Amniotic epithelial cell (primary cell): Measurements from ENCODE around the gene ZDHHC11B.
A peak's percentile ranks its signal among the peaks of the same experiment; 100 is the strongest.
"Not testable (repeated sequence)": the region's sequence is repeated elsewhere in the genome, so short reads cannot be mapped to it uniquely, and the experiment has no call there.

Experiments
- DNase-seq: peaks from one replicate; pipeline ENCODE4 v3.0.0-alpha.2; 2010; ENCODE audit warnings: low read depth

Gene ZDHHC11B

DNA sequence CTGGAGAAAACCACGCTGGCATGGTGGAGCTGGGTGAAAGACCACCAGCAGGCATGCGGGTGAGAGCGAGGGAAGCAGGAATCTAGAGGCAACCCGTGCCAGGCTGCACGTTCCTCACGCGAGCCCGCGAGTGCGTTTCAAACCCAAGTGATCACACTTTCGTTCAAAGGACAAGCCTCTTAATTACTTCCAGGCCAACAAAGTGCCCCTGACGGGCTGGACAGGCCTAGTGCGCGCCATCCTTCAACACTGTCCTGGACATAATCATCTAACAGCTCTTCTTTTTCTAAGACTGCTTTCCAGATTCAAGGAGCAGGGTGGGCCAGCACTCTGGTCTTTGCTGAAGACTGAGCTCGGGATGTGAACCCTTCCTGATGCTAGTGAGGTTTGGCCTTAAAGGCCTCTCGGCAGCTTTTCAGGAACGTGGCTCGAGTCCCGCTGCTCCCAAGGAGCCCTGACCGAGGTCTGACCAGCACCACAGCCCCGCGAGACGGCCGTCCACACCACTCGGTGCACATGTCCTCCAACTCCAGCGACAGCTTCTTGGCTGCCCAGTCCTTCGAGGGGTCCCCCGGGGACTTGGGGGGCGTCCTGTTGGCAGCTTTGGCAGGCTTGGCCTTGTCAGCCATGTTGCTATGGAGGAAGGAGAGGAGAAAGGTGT is 14.9 kb downstream of the ZDHHC11B start:
- DNase-seq: not testable (repeated sequence)

DNA sequence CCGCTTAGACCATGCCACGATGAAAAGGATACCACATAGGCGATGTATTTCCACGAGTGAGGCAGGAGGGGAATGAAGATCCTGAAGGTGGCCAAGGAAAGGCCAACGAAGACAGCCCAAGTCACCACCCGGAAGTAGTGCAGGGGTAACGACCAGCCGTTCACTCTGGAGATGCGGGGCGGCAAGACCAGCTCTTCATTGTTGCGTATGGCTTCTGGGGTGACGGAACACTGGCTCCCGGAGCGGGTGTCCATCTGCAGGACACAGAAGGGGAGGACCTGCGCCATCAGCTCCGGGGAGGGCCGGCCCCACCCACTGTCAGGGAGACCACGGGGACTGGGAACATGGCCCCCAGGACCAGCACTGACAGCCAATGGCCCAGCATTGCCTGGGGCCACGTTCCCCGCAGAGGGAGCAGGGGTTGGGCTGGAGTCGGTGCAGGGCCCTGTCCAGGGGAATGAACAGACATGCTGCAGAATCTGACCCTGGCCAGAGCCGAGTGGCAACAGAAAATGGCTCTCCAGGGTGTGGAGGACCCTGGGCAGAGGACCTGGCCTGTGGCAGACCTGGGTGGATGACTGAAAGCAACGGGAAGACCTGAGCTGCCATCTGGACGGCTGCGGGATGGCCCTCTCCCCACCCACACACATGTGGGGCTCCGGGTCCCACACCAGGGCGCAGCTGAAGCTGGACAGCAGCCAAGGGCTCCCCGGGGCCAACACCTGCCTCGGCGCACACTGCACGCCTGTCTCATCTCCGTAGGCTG is 17.7 kb downstream of the ZDHHC11B start:
- no peak for DNase-seq

DNA sequence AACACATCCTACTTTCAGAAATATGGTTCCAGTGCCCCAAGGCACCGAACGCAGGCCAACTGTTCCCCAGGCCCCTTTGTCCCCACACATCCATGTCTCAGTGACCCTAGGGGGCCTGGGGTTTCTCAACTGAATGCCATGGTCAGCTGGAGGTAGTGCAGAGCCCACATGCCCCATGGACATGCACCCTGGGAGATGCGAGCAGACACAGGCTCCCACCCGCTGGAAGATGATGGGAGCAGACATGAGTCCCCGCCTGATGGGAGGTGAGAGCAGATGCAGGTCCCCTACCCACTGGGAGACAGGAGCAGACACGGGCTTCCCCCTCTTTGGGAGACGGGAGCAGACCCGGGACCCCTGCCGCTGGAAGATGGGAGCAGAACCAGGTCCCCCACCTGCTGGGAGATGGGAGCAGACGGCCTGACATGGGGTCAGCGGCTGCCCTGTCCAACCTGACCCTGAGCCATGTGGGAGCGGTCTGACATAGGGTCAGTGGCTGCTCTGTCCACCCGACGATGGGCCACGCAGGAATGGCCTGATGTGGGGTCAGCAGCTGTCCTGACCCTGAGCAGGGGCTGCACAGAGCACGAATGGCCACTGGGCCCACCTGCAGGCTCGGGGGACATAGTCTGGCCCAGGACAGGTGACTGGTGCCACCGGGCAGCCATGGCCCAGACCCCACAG is 18.4 kb downstream of the ZDHHC11B start:
- DNase-seq: no peak

DNA sequence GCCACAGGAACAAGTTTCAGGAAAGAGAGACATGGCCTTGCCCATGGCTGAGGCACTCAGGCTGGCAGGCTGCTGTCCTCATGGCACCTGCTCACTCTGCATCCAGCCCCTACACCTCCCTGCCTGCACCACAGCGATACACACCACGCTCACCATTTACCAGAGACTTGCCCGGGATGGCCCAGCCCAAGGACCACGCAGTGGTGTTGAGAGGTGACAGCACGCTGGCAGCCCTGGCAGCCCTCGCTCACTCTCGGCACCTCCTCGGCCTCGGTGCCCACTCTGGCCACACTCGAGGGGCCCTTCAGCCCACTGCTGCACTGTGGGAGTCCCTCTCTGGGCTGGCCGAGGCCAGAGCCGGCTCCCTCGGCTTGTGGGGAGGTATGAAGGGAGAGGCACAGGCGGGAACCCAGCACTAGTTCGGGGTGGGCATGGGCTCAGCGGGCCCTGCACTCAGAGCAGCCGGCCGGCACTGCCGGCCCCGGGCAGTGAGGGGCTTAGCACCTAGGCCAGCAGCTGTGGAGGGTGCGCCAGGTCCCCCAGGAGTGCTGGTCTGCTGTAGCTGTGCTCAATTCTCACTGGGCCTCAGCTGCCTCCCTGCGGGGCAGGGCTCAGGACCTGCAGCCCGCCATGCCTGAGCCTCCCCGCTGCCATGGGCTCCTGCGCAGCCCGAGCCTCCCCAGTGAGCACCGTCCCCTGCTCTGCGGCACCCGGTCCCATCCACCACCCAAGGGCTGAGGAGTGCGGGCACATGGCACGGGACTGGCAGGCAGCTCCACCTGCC is 20.3 kb downstream of the ZDHHC11B start:
- no peak for DNase-seq

DNA sequence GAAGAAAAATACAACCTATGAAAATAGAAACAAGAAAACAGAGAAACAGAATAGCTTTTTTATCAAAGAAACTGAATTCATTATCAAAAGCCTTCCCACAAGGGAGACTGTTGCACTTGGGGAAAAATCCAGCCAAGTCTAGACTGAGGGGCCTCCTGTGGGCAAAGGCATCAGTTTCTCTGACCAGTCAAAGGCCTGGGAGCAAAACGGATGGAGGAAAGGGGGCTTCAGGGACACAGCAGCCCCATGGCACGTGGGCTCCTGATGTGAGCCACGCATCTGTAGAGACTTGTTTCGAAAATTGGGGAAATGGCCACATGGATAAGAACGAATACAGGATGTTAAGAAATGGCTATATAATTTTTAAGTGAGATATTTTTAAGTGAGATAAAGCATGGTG is 21.1 kb downstream of the ZDHHC11B start:
- DNase-seq: no peak

DNA sequence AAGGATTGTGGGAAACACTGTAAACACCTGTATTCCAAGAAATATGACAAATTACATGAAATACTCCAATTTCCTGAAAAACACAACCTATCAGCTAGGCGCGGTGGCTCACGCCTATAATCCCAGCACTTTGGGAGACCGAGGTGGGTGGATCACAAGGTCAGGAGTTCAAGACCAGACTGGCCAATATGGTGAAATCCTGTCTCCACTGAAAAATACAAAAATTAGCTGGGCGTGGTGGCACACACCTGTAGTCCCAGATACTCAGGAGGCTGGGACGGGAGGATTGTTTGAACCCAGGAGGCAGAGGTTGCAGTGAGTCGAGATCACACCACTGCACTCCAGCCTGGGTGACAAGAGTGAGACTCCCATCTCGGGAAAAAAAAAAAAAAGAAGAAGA is 21.5 kb downstream of the ZDHHC11B start:
- not testable (repeated sequence) for DNase-seq

DNA sequence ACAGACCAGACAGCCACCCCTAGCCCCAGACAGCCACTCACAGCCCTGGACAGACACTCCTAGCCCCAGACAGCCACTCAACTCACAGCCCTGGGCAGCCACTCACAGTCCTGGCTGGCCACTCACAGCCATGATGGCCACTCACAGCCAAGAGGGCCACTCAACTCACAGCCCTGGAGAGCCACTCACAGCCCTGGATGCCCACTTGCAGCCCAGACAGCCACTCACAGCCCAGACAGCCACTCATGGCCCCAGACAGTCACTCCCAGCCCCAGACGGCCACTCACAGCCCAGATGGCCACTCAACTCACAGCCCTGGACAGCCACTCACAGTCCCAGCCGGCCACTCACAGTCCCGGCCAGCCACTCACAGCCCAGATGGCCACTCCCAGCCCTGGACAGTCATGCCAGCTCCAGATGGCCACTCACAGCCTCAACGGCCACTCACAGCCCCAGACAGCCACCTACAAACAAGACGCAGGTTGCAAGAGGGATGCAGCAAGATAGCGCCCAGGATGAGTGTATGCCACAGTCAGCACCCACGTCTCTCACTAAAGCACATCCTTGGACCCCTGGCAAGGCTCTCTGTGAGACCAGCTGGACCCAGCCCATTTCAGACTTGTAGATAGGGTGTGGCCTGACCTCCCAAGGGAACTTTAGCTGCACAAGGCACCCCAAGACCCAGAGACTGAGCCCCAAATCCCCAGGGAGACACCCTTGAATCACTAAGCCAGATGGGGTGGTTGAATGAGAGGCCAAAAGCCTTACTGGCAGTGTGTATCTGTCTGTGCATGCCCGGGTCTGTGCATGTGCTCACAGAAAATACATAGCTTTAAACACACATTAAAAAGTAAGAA is 22.4 kb downstream of the ZDHHC11B start:
- no peak for DNase-seq

DNA sequence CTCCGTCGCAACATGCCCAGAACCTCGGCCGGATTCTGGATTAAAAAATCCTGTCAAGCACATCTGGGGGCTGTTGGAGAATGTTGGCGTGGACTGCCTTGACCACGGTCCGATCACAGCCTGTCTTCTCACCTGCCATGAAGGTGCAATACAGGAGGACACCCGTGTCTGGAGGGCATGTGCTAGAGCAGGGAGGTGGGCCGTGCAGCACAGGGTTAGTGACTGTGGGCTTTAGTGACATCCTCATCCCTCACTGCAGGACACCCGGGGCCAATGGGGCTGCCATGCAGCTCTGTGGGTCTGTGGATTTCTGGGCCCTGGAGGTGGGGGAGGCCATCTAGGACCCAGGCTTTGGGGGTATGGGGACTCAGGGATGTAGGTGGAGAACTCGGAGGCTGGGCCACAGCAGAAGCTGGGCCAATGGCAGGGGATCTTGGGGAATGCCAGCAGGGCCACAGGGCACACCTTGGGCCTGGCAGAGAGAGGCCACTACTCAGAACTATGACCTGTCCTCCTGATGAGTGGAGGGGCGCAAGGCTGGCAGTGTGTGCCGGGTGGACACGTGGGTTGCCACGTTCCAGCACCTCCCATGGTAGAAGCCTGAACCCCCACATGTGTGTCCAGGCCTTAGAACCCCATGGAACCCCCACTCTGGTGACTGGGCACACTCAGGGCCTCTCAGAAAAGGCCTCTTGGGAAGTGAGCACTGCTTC is 23.3 kb downstream of the ZDHHC11B start:
- no peak for DNase-seq

DNA sequence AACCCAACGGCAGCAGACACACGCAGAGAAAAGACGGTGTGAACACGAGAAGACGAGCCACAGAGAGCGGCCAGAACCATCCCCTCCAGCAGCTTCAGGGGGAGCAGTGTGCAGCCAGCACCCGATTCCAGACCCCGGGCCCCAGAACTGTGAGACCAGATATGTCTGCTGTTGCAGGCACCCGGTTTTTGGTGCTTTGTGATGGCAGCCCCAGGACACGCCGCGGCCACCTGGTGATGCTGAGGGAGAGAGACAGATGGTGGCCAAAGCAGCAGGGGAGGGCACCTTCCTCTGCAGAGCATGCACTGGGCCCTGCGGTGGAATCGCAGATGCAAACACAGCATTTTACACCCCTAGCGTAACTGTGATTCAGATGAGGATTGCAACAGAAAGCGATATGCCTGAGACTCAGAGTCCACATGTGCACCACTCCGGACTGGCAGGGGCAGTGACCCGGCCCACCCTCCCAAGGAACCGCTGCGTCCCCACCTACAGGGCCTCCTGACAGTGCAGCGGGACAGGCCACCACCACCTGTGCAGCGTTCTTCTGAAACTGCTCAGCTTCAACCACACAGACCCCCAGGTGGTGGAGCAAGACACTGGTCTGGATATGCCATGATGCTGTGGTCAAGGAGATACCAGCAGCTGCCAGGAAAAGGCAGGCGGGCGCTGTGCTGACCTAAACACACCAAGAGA is 24.0 kb downstream of the ZDHHC11B start:
- DNase-seq: no peak

DNA sequence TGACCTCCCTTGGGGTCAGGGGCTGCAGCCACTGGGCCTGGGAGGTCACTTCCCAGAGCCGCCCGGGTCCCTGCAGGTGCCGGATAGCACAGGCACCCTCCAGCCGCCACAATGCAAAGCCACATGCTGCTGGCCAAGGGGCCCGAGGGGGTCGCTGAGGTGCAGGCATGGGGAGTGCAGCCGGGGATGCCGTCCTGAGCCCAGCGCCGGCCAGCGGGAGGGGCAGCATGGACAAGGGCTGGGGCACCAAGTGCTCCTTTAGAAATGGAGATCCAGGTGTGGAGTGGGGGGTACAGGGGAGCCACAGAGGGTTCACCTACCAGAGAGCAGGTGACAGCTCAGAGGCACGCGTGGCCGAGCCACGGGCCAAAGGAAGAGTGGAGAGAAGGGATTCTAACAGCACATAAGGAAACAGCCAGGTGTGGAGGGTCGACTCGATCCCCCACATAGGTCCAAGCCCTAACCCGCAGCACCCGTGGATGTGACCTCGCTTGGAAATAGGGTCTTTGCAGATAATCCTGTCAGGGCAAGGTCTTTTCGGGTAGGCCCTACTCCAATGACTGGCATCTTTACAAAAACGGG is 24.7 kb downstream of the ZDHHC11B start:
- DNase-seq: no peak

DNA sequence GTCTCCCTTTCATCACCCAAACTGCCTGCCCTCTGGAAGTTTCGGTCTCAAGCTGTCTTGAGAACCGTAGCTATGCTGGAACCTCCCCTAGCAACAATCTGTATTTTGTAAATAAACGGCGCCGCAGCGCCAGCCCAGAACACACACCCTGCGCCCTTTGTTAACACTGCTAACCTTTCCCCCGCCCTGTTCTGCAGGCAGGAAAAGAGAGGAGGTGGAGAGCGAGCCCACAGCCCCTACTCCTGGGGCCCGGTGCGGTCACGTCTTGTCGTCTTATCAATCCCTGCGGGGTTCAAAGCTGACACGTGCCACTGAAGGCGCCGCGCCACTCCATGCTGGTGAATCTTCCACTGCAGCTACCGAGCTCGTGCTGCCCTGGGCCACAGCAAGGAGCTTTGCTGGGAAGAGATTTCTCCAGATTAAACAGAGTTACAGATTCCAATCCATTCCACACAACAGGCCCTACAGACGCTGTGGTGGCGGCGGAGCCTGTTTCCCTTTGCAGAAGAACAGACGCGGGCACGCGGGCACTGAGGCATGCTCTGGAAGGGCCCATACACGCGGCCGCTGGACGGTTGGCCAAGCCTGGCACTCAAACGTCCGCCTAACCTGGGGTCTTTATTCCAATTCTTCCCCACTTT is 25.3 kb downstream of the ZDHHC11B start:
- peak; percentile 45 for DNase-seq

DNA sequence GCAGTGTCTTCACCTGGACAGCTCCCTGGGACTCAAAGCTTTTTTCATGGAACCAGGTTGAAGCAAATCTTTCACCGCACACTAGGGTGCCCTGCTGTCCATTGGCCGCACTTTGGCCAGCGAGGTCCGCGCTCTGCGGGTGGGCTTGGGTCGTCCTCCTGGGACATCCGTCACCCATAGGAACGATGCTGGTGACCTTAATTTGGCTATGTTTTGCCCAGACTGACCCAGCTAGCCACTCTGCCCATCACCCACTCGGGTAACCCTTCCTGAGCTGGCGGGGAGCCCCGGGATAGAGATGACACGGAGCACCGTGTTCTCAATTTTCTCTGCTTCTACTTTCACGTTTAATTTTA is 25.9 kb downstream of the ZDHHC11B start:
- no peak for DNase-seq

DNA sequence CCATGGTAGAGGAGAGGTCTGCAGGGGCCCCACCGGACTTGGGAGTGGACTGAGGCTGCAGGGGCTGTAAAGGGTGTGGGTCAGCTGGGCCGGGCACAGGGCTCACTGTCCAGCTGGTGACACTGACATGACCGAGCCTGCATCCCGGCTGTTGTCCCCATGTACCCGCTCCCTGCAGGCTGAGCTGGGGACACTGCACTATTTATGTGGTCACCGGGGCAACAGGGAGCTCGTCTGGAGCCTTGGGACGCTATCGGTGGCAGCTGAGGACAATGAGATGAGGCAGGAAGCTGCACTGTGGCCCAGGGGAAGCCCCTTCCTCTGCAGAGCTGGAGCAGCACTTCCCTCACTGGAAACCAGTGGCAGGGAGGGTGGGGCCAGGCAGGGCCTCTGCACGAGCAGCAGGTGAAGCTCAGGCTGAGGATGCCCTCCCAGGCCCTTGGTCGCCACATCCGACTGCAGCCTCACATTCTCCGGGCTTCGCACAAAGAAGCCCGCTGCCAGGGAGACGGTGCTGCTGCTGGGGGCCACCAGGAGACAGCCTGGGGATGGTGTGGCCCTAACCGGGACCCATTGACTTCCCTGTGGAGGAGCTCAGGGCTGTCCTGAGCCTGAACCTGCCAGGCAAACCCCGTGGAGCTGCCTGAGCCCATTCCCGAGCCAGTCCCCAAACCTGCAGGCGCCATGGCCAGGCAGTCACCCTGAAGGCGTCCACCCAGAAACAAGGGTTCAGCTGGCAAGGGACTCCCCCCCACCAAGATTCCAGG is 26.4 kb downstream of the ZDHHC11B start:
- no peak for DNase-seq

DNA sequence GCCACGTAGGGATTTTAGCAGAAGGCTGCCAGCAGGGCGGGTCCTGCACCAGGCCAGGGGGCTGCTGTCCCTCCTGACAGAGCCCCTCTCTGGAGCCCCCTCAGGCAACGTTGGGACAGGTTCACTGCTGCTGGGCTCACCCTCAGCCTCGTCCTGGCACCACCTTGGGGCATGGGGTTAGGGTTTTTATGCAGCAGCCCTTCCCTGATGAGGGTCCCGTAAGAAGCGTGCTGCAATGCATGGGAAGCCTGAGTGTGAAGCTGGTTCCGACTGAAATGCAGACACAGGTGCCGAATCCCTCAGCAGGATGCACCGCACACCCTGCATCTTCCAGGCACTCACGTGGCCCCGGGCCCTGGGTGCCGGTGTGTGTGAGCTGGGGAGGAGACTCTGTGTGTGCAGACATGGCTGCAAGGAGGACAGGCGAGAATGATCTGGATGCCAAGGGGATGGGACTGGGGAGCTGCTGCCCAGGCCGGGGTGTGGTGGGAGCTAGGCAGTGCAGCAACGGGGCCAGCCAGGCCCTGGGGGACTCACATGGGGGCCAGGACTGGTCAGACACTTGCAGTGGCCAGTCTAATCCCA is 27.1 kb downstream of the ZDHHC11B start:
- DNase-seq: no peak

DNA sequence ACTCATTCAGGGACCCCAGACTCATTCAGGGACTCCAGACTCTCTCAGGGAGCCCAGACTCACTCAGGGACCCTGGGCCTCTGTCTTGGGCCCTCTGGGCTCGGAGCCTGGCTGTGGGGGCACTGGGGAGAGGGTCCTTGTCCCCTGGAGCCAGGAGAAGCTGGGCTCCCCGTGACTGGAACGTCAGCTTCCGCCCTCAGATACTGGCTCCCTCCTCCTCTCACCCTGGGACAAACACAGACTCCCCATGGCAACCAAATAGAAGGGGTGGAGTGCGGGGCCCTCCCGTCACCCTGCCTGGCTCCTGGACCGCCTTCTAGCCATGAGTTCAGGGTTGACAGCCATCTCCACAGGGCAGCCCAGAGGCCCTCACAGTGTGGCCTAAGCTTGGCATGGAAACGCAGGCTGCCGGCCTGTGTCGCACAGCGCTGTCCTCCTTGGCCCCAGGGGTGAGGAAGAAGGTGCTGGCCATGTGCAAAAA is 27.6 kb downstream of the ZDHHC11B start:
- DNase-seq: no peak

DNA sequence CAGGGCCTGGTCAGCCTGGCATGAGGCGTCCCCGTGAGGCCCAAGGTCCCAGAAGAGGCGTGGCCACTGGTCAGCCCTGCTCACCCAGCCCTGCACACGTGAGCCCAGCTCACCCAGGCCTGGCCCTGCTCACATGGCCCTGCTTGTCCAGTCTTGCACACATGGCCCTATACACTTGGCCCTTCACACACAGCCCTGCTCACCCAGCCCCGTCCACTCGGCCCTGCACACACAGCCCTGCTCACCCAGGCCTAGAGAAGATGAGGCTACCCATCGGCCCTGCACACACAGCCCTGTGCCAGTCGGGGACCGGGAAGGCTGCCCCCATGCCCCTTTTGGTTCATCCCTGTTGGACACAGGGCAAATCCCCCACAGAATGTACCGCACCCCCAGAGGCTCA is 28.4 kb downstream of the ZDHHC11B start:
- no peak for DNase-seq

DNA sequence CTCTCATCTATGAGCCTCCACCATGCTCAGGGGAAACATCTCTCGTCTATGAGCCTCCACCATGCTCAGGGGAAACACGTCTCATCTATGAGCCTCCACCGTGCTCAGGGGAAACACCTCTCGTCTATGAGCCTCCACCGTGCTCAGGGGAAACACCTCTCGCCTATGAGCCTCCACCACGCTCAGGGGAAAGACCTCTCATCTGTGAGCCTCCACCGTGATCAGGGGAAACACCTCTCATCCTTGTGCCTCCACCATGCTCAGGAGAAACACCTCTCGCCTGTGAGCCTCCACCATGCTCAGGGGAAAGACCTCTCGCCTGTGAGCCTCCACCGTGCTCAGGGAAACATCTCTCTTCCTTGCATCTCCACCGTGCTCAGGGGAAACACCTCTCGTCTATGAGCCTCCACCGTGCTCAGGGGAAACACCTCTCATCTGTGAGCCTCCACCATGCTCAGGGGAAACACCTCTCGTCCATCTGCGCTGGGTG is 30.3 kb downstream of the ZDHHC11B start:
- not testable (repeated sequence) for DNase-seq
